Nephron (organoid): ENCODE measurements around the gene CSTF1.

ENCODE experiments used
- H3K27ac Mint-ChIP-seq, 3 experiments: 2 replicates each; pipeline ENCODE4 v1.8.0; 2020; ENCODE audit warnings: mixed read lengths in 3 of 3, mild to moderate bottlenecking in 2 of 3, moderate library complexity in 1 of 3
- H3K27me3 Mint-ChIP-seq: 2 replicates; pipeline ENCODE4 v1.8.0; 2021; ENCODE audit warnings: low read depth, mild to moderate bottlenecking, moderate library complexity, mixed read lengths
- H3K36me3 Mint-ChIP-seq: 2 replicates; pipeline ENCODE4 v1.8.0; 2020; ENCODE audit warnings: low read depth, mixed read lengths
- H3K4me1 Mint-ChIP-seq: 2 replicates; pipeline ENCODE4 v1.8.0; 2020; ENCODE audit warnings: mixed read lengths
- H3K4me3 Mint-ChIP-seq, 3 experiments: 2 replicates each; pipeline ENCODE4 v1.8.0; 2020; ENCODE audit warnings: mild to moderate bottlenecking in 3 of 3, mixed read lengths in 3 of 3, moderate library complexity in 2 of 3
- H3K9me3 Mint-ChIP-seq: 2 replicates; pipeline ENCODE4 v1.8.0; 2020; ENCODE audit warnings: mixed read lengths
- TF ChIP-seq, protein P1 (sequence below), 3 experiments: fragments of 200-600 bp; sonication (generic); IDR thresholded peaks; one replicate each; pipeline ENCODE4 v1.5.0; 2021; ENCODE audit warnings: antibody characterized with exemption in 3 of 3; ENCODE audit not compliant: unreplicated experiment in 3 of 3

The CSTF1 gene

GRCh38 chr20:56392132-56392880 is at the start of gene CSTF1, which contains the start of gene AURKA:
Gene CSTF1 (plus strand): TSS chr20:56392645. CDS start chr20:56395553, 2,908 bp downstream.
Gene AURKA (minus strand): TSS chr20:56392215. CDS start chr20:56388197, 4,018 bp downstream.
- H3K4me3 Mint-ChIP-seq: no peak within 1 kb of the TSS
- no peak within 1 kb of the TSS for H3K27ac Mint-ChIP-seq
- no peaks in the 10 kb centered on the region for H3K9me3 Mint-ChIP-seq
- H3K27me3 Mint-ChIP-seq: no peaks in the 10 kb centered on the region
- peaks cover 37% of the 10 kb centered on the region for H3K36me3 Mint-ChIP-seq
- H3K4me1 Mint-ChIP-seq: peaks cover 20% of the 10 kb centered on the region
- TF ChIP-seq, protein P1, sequence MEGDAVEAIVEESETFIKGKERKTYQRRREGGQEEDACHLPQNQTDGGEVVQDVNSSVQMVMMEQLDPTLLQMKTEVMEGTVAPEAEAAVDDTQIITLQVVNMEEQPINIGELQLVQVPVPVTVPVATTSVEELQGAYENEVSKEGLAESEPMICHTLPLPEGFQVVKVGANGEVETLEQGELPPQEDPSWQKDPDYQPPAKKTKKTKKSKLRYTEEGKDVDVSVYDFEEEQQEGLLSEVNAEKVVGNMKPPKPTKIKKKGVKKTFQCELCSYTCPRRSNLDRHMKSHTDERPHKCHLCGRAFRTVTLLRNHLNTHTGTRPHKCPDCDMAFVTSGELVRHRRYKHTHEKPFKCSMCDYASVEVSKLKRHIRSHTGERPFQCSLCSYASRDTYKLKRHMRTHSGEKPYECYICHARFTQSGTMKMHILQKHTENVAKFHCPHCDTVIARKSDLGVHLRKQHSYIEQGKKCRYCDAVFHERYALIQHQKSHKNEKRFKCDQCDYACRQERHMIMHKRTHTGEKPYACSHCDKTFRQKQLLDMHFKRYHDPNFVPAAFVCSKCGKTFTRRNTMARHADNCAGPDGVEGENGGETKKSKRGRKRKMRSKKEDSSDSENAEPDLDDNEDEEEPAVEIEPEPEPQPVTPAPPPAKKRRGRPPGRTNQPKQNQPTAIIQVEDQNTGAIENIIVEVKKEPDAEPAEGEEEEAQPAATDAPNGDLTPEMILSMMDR (IDR thresholded peaks at IDR 0.05; ENCODE audit: unreplicated experiment in 3 of 3): no peak

DNA sequence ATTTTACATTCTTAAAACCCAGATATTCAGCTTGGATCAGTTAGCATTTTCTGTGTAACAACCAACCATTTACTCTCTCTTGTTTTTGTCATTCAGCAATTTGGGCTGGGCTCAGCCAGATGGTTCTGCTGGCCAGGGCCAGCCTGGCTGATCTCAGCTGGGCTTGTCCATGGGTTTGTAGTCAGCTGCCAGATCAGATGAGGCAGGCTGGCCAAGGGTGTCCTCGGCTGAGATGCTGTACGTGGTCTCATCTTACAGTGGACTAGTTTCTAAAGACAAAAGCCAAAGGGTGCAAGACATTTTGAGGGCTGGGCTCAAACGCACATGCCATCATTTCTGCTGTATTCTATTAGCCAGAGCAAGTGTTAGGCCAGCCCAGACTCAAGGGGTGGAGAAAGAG is 49.7 kb upstream of the CSTF1 start:
- H3K27ac Mint-ChIP-seq: no peak overlapping the region
- H3K27me3 Mint-ChIP-seq: peaks cover 81% of the 10 kb centered on the region
- peaks cover 7% of the 10 kb centered on the region for H3K9me3 Mint-ChIP-seq
- no peaks in the 10 kb centered on the region for H3K36me3 Mint-ChIP-seq
- no peak overlapping the region for H3K4me3 Mint-ChIP-seq
- TF ChIP-seq, protein P1 (IDR thresholded peaks at IDR 0.05; ENCODE audit: unreplicated experiment in 3 of 3): no peak
- peaks cover 4% of the 10 kb centered on the region for H3K4me1 Mint-ChIP-seq

GRCh38 chr20:56343861-56344381 is 48.5 kb upstream of the CSTF1 start:
- H3K27me3 Mint-ChIP-seq: peaks cover 78% of the 10 kb centered on the region
- no peak overlapping the region for H3K27ac Mint-ChIP-seq

DNA sequence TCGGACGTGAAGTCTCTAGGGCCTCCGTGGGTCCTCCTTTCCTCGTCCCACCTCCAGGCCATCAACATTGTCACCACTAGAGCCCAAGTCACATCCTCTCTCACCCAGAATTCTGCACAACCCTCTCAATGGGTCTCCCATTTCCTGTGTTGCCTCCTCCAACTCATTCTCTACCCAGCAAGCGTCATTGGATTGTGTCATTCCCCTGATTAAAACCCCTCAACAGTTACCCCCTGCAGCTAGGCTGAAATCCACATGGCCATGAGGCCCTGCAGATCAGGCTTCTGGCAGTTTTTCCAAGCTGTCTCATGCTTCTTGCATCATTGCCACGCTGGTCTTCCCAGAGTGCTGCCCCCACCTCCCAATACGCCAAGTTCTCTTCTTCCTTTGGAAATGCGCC is 46.5 kb upstream of the CSTF1 start:
- no peaks in the 10 kb centered on the region for H3K36me3 Mint-ChIP-seq
- no peak overlapping the region for H3K27ac Mint-ChIP-seq
- peaks cover 13% of the 10 kb centered on the region for H3K4me1 Mint-ChIP-seq
- H3K27me3 Mint-ChIP-seq: peaks cover 73% of the 10 kb centered on the region
- H3K9me3 Mint-ChIP-seq: peaks cover 2% of the 10 kb centered on the region
- H3K4me3 Mint-ChIP-seq: no peak overlapping the region
- TF ChIP-seq, protein P1 (IDR thresholded peaks at IDR 0.05; ENCODE audit: unreplicated experiment in 3 of 3): no peak

More at GRCh38 chr20:56343861-56344381, 48.5 kb upstream of the CSTF1 start:
- H3K9me3 Mint-ChIP-seq: peaks cover 5% of the 10 kb centered on the region
- TF ChIP-seq, protein P1 (IDR thresholded peaks at IDR 0.05; ENCODE audit: unreplicated experiment in 3 of 3): peak; percentile 79 to 90 (median 88)
- peaks cover 13% of the 10 kb centered on the region for H3K4me1 Mint-ChIP-seq
- H3K36me3 Mint-ChIP-seq: no peaks in the 10 kb centered on the region
- H3K4me3 Mint-ChIP-seq: peak overlapping the region; percentile 41 to 68 (median 52)

DNA sequence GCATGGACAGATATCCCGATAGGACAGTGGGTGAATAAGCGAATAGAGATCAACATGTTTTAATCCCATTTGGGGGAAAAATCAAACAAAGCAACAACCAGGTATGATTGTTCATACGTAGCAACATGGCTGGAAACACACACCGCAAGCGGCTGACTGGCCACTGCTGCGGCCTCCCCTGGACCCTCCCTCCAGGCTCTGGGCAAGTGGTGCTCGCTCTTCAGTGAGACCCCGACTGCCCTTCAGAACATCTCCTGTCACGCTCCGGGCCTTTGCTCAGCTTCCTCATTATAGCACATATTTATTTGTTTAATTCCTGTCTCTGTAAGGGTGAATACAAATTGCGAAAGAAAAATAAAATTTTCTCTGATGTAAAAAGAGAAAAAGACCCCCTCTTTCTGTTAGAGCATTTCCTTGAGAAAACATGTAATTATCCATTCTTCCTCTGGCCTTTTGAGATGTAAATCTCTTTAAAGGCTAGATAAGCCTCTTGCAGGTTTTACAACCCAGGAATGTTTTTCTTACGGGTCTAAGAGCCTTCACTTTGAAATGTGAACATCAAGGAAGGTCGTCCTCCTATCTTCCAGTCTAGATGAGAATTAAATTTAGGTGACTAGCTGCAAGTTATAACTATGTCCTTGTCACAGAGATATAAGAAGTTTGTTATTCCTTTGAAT is 44.7 kb upstream of the CSTF1 start:
- H3K36me3 Mint-ChIP-seq: no peaks in the 10 kb centered on the region
- peak overlapping the region; percentile 1 to 78 (median 65) for H3K27ac Mint-ChIP-seq
- TF ChIP-seq, protein P1 (IDR thresholded peaks at IDR 0.05; ENCODE audit: unreplicated experiment in 3 of 3): no peak
- no peaks in the 10 kb centered on the region for H3K9me3 Mint-ChIP-seq
- peak overlapping the region in 2 of 3 experiments; percentile 21 to 24 for H3K4me3 Mint-ChIP-seq
- peaks cover 55% of the 10 kb centered on the region for H3K27me3 Mint-ChIP-seq
- peaks cover 13% of the 10 kb centered on the region for H3K4me1 Mint-ChIP-seq
